ENCODE results near the gene DNM2.

- TF ChIP-seq CTCF (IDR thresholded peaks at IDR 0.05) (no peak), SIN3A (IDR thresholded peaks at IDR 0.05; ENCODE audit: borderline replicate concordance, insufficient read depth, low read depth, low read length) (no peak), REST (IDR thresholded peaks at IDR 0.05; ENCODE audit: insufficient read depth in 1 of 2, low read depth in 2 of 2, low read length in 1 of 2) (no peak), TCF7L2 (IDR thresholded peaks at IDR 0.05; ENCODE audit: low read depth, low read length) (no peak)
Observed at GRCh38 chr19:10678813-10679212, 39.1 kb upstream of the DNM2 start.
